T-helper 1 cell treated with Interleukin-12 subunit alpha and Interleukin-12 subunit beta and Interleukin-4 antibody, amounts not matched to agents 30 μg/mL and 1 μg/mL, for 36 hours (primary cell): ENCODE data around the gene PPM1H.

ENCODE experiments used
- H3K27ac Mint-ChIP-seq: one replicate; pipeline ENCODE4 v1.8.0; 2021; ENCODE audit warnings: mild to moderate bottlenecking, mixed read lengths
- H3K27me3 Mint-ChIP-seq: one replicate; pipeline ENCODE4 v1.8.0; 2021; ENCODE audit warnings: low read depth, mixed read lengths
- H3K36me3 Mint-ChIP-seq: one replicate; pipeline ENCODE4 v1.8.0; 2021; ENCODE audit warnings: low read depth, mixed read lengths
- H3K4me1 Mint-ChIP-seq: one replicate; pipeline ENCODE4 v1.8.0; 2021; ENCODE audit warnings: low read depth, mixed read lengths
- H3K4me3 Mint-ChIP-seq: one replicate; pipeline ENCODE4 v1.8.0; 2021; ENCODE audit warnings: mild to moderate bottlenecking, moderate library complexity, mixed read lengths
- H3K9me3 Mint-ChIP-seq: one replicate; pipeline ENCODE4 v1.8.0; 2021; ENCODE audit warnings: mixed read lengths

Gene PPM1H

DNA sequence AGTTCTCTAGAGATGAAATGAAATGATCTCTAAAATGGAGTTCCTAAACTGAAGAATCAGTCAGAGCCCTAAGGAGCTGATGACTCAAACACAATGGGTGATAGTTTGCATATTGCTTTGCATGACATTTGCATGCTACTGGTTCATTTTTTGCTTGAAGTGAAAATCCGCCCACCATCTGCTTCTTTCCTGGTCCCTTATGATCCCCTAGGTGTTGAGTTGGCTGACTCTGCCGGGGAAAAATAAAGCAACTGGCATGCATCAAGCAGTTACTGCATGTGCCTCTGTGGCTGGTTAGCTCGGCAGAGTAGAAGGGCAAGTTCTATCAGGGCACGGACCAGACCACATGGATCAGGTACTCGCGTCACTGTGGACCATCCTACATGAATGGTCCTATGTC lies 151.1 kb downstream of the PPM1H start:
- no peak overlapping the region for H3K4me3 Mint-ChIP-seq
- no peaks in the 10 kb centered on the region for H3K27me3 Mint-ChIP-seq
- peaks cover 12% of the 10 kb centered on the region for H3K4me1 Mint-ChIP-seq
- no peaks in the 10 kb centered on the region for H3K9me3 Mint-ChIP-seq
- no peak overlapping the region for H3K27ac Mint-ChIP-seq
- H3K36me3 Mint-ChIP-seq = no peaks in the 10 kb centered on the region

GRCh38 chr12:62781136-62781880 lies 153.6 kb downstream of the PPM1H start:
- H3K27ac Mint-ChIP-seq = no peak overlapping the region
- H3K4me1 Mint-ChIP-seq = peaks cover 7% of the 10 kb centered on the region
- H3K9me3 Mint-ChIP-seq = no peaks in the 10 kb centered on the region
- H3K4me3 Mint-ChIP-seq = no peak overlapping the region
- H3K36me3 Mint-ChIP-seq = no peaks in the 10 kb centered on the region
- H3K27me3 Mint-ChIP-seq = no peaks in the 10 kb centered on the region

GRCh38 chr12:62779488-62779887 lies 155.5 kb downstream of the PPM1H start:
- H3K9me3 Mint-ChIP-seq = no peaks in the 10 kb centered on the region

GRCh38 chr12:62778187-62778586 lies 156.8 kb downstream of the PPM1H start:
- H3K4me3 Mint-ChIP-seq = no peak overlapping the region
- H3K36me3 Mint-ChIP-seq = no peaks in the 10 kb centered on the region
- H3K9me3 Mint-ChIP-seq = no peaks in the 10 kb centered on the region
- no peak overlapping the region for H3K27ac Mint-ChIP-seq
- H3K27me3 Mint-ChIP-seq = no peaks in the 10 kb centered on the region
- no peaks in the 10 kb centered on the region for H3K4me1 Mint-ChIP-seq

More at GRCh38 chr12:62779488-62779887, 155.5 kb downstream of the PPM1H start:
- no peak overlapping the region for H3K4me3 Mint-ChIP-seq
- no peaks in the 10 kb centered on the region for H3K4me1 Mint-ChIP-seq
- no peaks in the 10 kb centered on the region for H3K27me3 Mint-ChIP-seq
- no peaks in the 10 kb centered on the region for H3K36me3 Mint-ChIP-seq
- H3K27ac Mint-ChIP-seq = no peak overlapping the region

- no peaks in the 10 kb centered on the region for H3K4me1 Mint-ChIP-seq
- no peaks in the 10 kb centered on the region for H3K36me3 Mint-ChIP-seq
- no peak overlapping the region for H3K27ac Mint-ChIP-seq
- H3K9me3 Mint-ChIP-seq = no peaks in the 10 kb centered on the region
- no peak overlapping the region for H3K4me3 Mint-ChIP-seq
- H3K27me3 Mint-ChIP-seq = no peaks in the 10 kb centered on the region
Measured at GRCh38 chr12:62776997-62777396, 158.0 kb downstream of the PPM1H start.

DNA sequence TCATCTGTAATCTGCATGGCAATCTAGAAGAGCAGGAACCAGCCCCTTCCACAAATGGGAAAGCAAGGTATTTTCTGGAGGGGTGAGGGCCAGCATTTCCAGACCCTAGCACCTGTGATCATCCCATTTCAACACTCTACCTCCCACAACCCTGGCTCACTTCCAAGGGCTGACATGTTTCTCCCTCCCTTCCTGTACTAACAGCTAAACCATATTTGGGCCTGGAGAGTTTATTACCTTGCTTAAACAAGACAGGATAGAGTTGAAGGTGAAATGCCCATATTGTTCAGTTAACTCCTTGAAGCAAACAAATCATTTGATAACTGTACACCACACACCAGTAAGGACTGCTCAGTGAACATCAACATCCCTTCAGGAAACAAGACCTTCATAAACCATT lies 158.4 kb downstream of the PPM1H start:
- Mint-ChIP-seq H3K9me3 (no peaks in the 10 kb centered on the region), H3K4me1 (no peaks in the 10 kb centered on the region), H3K36me3 (no peaks in the 10 kb centered on the region), H3K27ac (no peak overlapping the region), H3K4me3 (no peak overlapping the region), H3K27me3 (no peaks in the 10 kb centered on the region)

DNA sequence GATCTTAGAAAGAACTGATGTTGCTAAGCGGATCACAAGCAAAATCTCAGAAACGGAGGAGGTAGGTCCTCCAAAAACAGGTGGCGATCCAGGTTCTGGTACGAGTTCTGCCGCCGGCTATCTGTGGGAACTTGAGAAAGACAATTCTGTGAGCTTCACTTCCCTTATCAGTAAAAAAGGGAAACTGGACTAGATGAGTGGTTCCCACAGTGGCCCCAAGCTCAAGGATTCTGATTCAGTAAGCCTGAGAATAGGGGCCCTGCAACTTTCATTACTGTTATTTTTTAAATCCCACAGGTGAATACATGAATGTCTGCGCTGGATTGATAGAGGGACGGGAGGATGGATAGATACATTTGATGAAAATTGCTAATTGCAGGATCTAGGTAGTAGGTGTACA lies 160.2 kb downstream of the PPM1H start:
- no peaks in the 10 kb centered on the region for H3K27me3 Mint-ChIP-seq
- H3K36me3 Mint-ChIP-seq = no peaks in the 10 kb centered on the region
- H3K4me1 Mint-ChIP-seq = no peaks in the 10 kb centered on the region
- no peaks in the 10 kb centered on the region for H3K9me3 Mint-ChIP-seq
- no peak overlapping the region for H3K27ac Mint-ChIP-seq
- H3K4me3 Mint-ChIP-seq = no peak overlapping the region

DNA sequence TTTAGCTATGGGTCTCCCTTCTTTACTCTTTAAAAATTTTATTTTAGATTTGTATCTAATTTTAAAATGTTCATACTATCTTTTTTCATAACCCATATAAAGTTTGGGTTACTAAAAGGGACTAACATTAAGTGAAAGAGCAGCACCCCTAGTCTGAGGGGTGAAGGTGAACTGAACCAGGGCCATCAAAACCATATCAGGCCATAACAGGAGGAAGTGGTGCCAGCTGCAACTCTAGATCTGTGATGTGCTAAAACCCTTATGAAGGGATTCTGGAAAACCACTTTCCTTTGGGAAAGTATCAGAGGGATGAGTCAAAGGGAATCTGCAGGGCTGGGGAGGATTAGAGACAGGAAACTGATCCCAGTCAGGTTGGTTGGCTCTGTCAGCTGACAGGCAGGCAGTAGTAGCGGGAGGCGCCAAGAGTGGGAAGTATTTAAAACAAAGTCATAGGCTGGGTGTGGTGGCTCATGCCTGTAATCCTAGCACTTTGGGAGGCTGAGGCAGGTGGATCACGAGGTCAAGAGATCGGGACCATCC lies 162.5 kb downstream of the PPM1H start:
- H3K27me3 Mint-ChIP-seq = peaks cover 5% of the 10 kb centered on the region
- H3K4me3 Mint-ChIP-seq = no peak overlapping the region
- H3K9me3 Mint-ChIP-seq = no peaks in the 10 kb centered on the region
- peaks cover 2% of the 10 kb centered on the region for H3K4me1 Mint-ChIP-seq
- H3K36me3 Mint-ChIP-seq = no peaks in the 10 kb centered on the region
- no peak overlapping the region for H3K27ac Mint-ChIP-seq

- no peaks in the 10 kb centered on the region for H3K9me3 Mint-ChIP-seq
- H3K36me3 Mint-ChIP-seq = no peaks in the 10 kb centered on the region
- no peak overlapping the region for H3K27ac Mint-ChIP-seq
- H3K4me3 Mint-ChIP-seq = no peak overlapping the region
- H3K4me1 Mint-ChIP-seq = peaks cover 2% of the 10 kb centered on the region
- H3K27me3 Mint-ChIP-seq = peaks cover 5% of the 10 kb centered on the region
Measured at GRCh38 chr12:62771828-62772227, 163.1 kb downstream of the PPM1H start.

DNA sequence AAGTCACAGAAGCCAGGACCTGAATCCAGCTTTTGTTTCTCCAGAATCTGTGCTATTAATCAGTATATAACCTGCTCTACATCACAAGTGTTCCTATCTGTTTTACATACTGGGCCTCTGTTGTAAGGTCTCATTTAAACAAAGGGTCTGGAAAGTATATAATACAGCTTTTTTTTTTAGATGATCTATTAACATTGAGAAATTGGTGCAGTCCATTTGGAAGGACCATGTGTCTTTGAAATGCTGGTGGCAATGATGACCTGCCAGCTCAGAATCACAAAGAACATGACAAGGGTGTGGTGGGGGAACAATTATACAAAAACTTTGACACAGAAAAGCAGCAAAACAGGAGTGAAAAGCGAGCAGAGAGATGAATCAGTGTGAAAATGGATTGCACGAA lies 164.6 kb downstream of the PPM1H start:
- Mint-ChIP-seq H3K4me3 (no peak overlapping the region), H3K9me3 (no peaks in the 10 kb centered on the region), H3K36me3 (no peaks in the 10 kb centered on the region), H3K27ac (no peak overlapping the region), H3K4me1 (peaks cover 2% of the 10 kb centered on the region), H3K27me3 (peaks cover 5% of the 10 kb centered on the region)

GRCh38 chr12:62769076-62769619 lies 165.8 kb downstream of the PPM1H start:
- Mint-ChIP-seq H3K27ac (no peak overlapping the region), H3K36me3 (no peaks in the 10 kb centered on the region), H3K4me1 (peaks cover 2% of the 10 kb centered on the region), H3K9me3 (no peaks in the 10 kb centered on the region), H3K27me3 (peaks cover 5% of the 10 kb centered on the region), H3K4me3 (no peak overlapping the region)

DNA sequence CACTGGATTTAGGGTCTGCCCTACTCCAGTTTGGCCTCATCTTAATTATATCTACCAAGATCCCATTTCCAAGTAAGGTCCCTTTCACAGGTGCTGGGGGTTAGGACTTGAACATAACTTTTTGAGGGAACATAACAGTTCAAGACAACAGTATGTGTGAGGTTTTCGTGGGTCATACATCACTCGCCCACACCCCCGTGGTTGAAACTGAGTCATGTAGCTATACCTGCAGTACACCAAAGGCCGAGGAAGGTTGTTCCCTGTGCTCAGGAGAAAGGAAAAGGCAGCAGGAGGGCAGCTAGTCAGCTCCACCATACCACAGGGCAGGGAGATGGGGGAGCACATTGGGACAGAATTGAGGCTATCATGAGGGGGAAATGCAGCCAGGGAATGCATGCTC lies 167.0 kb downstream of the PPM1H start:
- no peak overlapping the region for H3K27ac Mint-ChIP-seq
- H3K4me1 Mint-ChIP-seq = peaks cover 2% of the 10 kb centered on the region
- H3K4me3 Mint-ChIP-seq = no peak overlapping the region
- H3K9me3 Mint-ChIP-seq = no peaks in the 10 kb centered on the region
- H3K27me3 Mint-ChIP-seq = peaks cover 5% of the 10 kb centered on the region
- H3K36me3 Mint-ChIP-seq = no peaks in the 10 kb centered on the region

GRCh38 chr12:62767496-62767895 lies 167.5 kb downstream of the PPM1H start:
- Mint-ChIP-seq H3K4me1 (peaks cover 2% of the 10 kb centered on the region), H3K9me3 (no peaks in the 10 kb centered on the region), H3K27me3 (peaks cover 5% of the 10 kb centered on the region), H3K36me3 (no peaks in the 10 kb centered on the region), H3K4me3 (no peak overlapping the region), H3K27ac (no peak overlapping the region)

DNA sequence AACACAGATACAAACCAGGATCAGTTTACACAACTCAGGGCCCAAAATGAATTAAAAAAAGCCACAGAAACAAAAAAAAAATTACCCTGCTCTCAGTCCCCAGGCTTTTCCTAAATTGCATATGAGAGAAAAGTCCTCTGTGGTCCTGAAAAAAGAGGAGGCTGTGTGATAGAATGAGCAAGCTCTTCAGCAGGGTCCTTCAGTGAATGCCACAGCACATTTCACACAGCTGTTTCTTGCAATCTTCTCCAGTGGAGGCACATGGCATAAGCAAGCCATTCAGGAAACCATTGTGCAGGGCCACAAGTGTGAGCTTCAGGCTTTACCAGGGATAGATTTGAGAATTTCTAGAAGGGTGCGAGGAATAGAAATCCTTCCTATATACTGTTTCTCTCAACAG lies 168.5 kb downstream of the PPM1H start:
- H3K27ac Mint-ChIP-seq = no peak overlapping the region

GRCh38 chr12:62763861-62764645 lies 170.9 kb downstream of the PPM1H start:
- Mint-ChIP-seq H3K27me3 (peaks cover 17% of the 10 kb centered on the region), H3K4me3 (no peak overlapping the region), H3K9me3 (no peaks in the 10 kb centered on the region), H3K4me1 (peaks cover 9% of the 10 kb centered on the region), H3K27ac (no peak overlapping the region), H3K36me3 (no peaks in the 10 kb centered on the region)

More for the DNA sequence above, 168.5 kb downstream of the PPM1H start:
- peaks cover 2% of the 10 kb centered on the region for H3K4me1 Mint-ChIP-seq
- no peaks in the 10 kb centered on the region for H3K36me3 Mint-ChIP-seq
- H3K9me3 Mint-ChIP-seq = no peaks in the 10 kb centered on the region
- H3K4me3 Mint-ChIP-seq = no peak overlapping the region
- H3K27me3 Mint-ChIP-seq = peaks cover 5% of the 10 kb centered on the region
